NCI-H748 (cell line): ENCODE results near the gene RXRB.
"Not testable (repeated sequence)": the region's sequence is repeated elsewhere in the genome, so short reads cannot be mapped to it uniquely, and the experiment has no call there.

ENCODE experiments used
- DNase-seq: peaks from one replicate; lab custom pipeline; 2025; ENCODE audit not compliant: unreplicated experiment; lab: John Stamatoyannopoulos, UW

Gene RXRB

GRCh38 chr6:33164665-33165373 is 35.6 kb downstream of the RXRB start:
- DNase-seq: no peak

DNA sequence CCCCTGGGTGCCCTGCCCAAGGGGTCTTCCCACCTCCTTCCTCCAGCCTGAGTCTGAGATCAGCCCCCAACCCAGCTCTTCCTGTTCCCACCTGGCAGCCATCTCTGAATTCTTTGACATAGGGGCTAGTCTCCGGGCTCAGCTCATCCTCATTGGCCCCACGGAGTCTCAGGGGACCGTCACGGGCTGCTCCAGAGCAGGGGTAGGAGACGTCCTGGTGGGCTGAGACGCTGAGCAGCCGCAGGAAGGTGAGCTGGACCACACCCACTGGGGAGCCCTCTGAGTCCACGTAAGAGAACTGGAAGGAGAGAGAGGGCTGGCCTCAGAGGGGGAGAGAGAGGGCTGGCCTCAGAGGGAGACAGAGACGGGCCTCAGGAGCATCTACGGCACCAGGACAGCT is 36.3 kb downstream of the RXRB start:
- no peak for DNase-seq

- DNase-seq: no peak
These were observed 36.9 kb downstream of the RXRB start for GRCh38 chr6:33163540-33163939.

- peak; percentile 74 for DNase-seq
These were observed 38.8 kb downstream of the RXRB start for GRCh38 chr6:33161354-33162331.

- no peak for DNase-seq
These were observed 39.6 kb downstream of the RXRB start for GRCh38 chr6:33160728-33161344.

- DNase-seq: no peak
These were observed 40.4 kb downstream of the RXRB start for GRCh38 chr6:33160096-33160495.

GRCh38 chr6:33156964-33157363 is 43.5 kb downstream of the RXRB start:
- DNase-seq: no peak

DNA sequence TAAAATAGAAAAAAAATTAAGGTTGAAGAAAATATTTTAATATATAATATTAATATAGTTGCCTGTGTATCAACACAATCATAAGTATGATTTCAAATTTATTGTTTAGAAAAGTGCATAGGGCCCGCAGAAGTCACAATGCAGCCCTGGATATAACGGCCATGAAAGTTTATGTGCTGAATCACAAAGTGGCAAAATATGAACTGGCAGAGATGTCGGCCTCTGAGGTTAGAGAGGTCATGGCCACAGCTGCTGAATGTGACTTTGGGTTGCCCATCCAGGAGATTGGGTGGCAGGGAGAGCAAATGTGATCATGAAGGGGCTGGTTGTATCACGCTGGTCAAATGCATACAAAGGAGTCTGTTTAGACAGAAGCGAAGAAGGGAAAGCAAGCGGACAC is 43.9 kb downstream of the RXRB start:
- DNase-seq: no peak

DNA sequence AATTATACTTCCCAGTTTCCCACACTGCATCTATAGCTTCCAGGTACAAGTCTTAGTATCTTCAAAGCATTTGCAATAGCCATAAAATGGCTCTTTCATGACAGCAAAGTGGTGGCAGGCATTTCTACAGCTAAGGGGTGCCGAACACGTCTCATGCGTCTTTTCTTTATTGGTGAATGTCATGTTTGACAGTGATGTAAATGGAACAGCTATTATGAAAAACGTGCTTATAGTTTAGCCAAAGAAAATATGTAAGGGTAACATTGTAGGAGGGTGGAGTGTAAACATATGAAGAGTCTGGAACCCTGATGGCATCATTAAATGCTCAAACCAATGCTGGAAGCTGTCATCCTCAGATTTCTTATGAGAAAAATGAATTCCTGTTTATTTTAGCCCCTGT is 46.1 kb downstream of the RXRB start:
- DNase-seq: no peak

GRCh38 chr6:33151050-33151449 is 49.4 kb downstream of the RXRB start:
- DNase-seq: no peak

GRCh38 chr6:33150560-33150959 is 49.9 kb downstream of the RXRB start:
- not testable (repeated sequence) for DNase-seq

DNA sequence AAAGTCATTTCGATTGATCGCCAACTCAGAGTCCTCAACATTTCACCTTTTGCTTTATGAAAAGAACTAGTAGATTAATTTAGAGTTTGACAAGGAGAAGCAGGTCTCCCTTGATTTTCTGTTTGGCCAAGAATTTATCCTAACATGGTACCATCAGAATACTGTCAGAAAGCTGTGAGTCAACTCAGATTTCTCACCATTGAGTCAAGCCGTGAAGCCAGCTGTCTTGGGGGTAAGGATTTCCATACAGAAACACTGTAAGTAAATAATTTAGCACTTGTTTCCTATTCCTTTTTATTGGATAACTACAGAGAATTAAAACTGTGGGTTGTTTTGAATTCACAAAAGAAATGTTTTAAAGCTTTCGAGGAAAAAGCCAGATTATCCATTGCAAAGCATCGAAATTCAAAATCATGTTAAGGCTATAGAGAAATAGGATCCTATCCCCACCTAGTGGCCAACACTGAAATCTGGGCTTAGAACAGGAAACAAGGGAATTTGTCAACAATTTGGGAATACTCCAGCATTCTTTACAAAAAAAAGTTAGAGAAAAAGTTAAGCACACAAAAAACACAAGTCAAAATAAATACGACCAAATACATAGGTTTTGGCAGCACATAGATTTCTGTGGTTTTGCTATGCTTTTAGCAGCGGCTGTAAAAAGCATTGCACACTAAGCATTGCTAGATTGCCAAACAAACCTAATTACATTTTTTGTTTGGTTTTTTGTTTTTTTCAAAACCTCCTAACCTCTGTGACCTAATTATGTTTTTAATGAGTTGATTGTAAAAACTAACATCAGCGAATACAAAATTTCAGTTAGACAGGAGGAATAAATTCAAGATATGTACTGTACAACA is 52.4 kb downstream of the RXRB start:
- peak; percentile 45 for DNase-seq

- DNase-seq: no peak
These were observed 56.1 kb downstream of the RXRB start for GRCh38 chr6:33144373-33144772.
